Omental fat pad (tissue), 4 donors: Measurements from ENCODE around the gene VAT1L. TPM values are rescaled to one million over a fixed set of nuclear protein-coding genes. Genes with fewer than 3 reads are reported as not detected.

ENCODE experiments used
- ATAC-seq: fragments of 150-250 bp; one replicate; pipeline ENCODE4 v1.9.1; 2016; ENCODE audit warnings: mild to moderate bottlenecking, moderate library complexity; ENCODE audit not compliant: low FRiP score
- DNase-seq: peaks from one replicate; pipeline ENCODE4 v3.0.0-alpha.2; 2019; ENCODE audit warnings: low spot score
- CTCF ChIP-seq, 3 donors: fragments of 450-650 bp; IDR thresholded peaks; one replicate each; pipeline ENCODE4 v1.5.1; 2016 to 2017; ENCODE audit warnings: antibody characterized with exemption in 3 of 3, mild to moderate bottlenecking in 3 of 3, moderate library complexity in 2 of 3
- total RNA-seq, 4 donors: library from RNA; depleted of rRNA; stranded (reverse); fragments of >200 nt; gene quantifications; one replicate each; pipeline ENCODE4 v1.1.0, GENCODE V29; 2016

Gene VAT1L
- total RNA-seq, 4 donors from 2014 or later: 0.50 to 1.3 (median 0.80) TPM

- DNase-seq (no peak), ATAC-seq (no peak)
- TF ChIP-seq CTCF (IDR thresholded peaks at IDR 0.05): no peak
Observed at GRCh38 chr16:77917971-77918370, 129.6 kb downstream of the VAT1L start.

- ATAC-seq (no peak), DNase-seq (no peak)
- TF ChIP-seq CTCF (IDR thresholded peaks at IDR 0.05): no peak
Observed at GRCh38 chr16:77918809-77919707, 130.7 kb downstream of the VAT1L start.

GRCh38 chr16:77919761-77920415 lies 131.5 kb downstream of the VAT1L start:
- DNase-seq (no peak), ATAC-seq (no peak)
- TF ChIP-seq CTCF (IDR thresholded peaks at IDR 0.05): no peak

- ATAC-seq (no peak), DNase-seq (no peak)
- no peak for TF ChIP-seq CTCF (IDR thresholded peaks at IDR 0.05)
Observed at GRCh38 chr16:77920984-77921383, 132.6 kb downstream of the VAT1L start.

GRCh38 chr16:77922228-77922754 lies 133.9 kb downstream of the VAT1L start:
- TF ChIP-seq CTCF (IDR thresholded peaks at IDR 0.05): no peak
- ATAC-seq: no peak
- DNase-seq: no peak

- no peak for ATAC-seq
- no peak for DNase-seq
- TF ChIP-seq CTCF (IDR thresholded peaks at IDR 0.05): no peak
Observed at GRCh38 chr16:77925531-77925930, 137.2 kb downstream of the VAT1L start.
